ENCODE measurements around the gene SYP.

DNA sequence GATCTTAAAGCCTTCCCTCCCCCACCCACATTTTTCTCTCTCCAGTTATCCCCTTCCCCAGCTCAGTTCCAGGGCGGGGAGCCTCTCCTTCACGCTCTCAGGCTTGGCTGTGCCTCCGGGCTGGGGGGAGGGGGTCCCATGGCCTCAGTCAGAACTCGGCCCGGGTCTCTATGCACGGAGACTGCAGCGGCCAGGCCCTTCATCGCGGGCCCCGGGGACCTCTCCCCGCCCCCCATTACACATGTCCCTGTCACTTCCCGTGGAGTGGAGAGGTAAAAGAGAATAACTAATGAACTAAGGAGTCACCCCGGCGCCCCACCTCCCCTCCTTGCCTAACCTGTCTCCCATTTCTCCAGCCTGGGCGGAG lies 13.0 kb downstream of the SYP start:
- no peak for TF ChIP-seq POLR2A (IDR thresholded peaks at IDR 0.05)
- TF ChIP-seq, protein P1, sequence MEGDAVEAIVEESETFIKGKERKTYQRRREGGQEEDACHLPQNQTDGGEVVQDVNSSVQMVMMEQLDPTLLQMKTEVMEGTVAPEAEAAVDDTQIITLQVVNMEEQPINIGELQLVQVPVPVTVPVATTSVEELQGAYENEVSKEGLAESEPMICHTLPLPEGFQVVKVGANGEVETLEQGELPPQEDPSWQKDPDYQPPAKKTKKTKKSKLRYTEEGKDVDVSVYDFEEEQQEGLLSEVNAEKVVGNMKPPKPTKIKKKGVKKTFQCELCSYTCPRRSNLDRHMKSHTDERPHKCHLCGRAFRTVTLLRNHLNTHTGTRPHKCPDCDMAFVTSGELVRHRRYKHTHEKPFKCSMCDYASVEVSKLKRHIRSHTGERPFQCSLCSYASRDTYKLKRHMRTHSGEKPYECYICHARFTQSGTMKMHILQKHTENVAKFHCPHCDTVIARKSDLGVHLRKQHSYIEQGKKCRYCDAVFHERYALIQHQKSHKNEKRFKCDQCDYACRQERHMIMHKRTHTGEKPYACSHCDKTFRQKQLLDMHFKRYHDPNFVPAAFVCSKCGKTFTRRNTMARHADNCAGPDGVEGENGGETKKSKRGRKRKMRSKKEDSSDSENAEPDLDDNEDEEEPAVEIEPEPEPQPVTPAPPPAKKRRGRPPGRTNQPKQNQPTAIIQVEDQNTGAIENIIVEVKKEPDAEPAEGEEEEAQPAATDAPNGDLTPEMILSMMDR (IDR thresholded peaks at IDR 0.05): no peak
